D721Med (cell line): ENCODE measurements around the gene AATF.

Experiments
- DNase-seq: peaks from one replicate; pipeline ENCODE4 v3.0.0; 2011; ENCODE audit warnings: low spot score; ENCODE audit not compliant: insufficient read length
- FAIRE-seq: peaks from 2 replicates; lab custom pipeline; 2011; peaks lifted over from hg19 to GRCh38; lab: Jason Lieb, UNC
- CTCF ChIP-seq: IDR thresholded peaks from 2 replicates; pipeline ENCODE4 v1.5.1; 2012; ENCODE audit warnings: mild to moderate bottlenecking, control low read depth; ENCODE audit not compliant: insufficient read depth; ENCODE audit errors: missing control alignments

Gene AATF

GRCh38 chr17:37081287-37081686 lies 132.5 kb downstream of the AATF start:
- FAIRE-seq: no peak
- DNase-seq: no peak

GRCh38 chr17:37082311-37082860 lies 133.6 kb downstream of the AATF start:
- no peak for FAIRE-seq
- DNase-seq: no peak
- no peak for TF ChIP-seq CTCF

More at GRCh38 chr17:37081287-37081686, 132.5 kb downstream of the AATF start:
- no peak for TF ChIP-seq CTCF

- FAIRE-seq (no peak), DNase-seq (no peak)
- TF ChIP-seq CTCF: no peak
Measured at GRCh38 chr17:37082985-37083384, 134.2 kb downstream of the AATF start.

- DNase-seq: no peak
- no peak for FAIRE-seq
- no peak for TF ChIP-seq CTCF
Measured at GRCh38 chr17:37083456-37083855, 134.7 kb downstream of the AATF start.

- DNase-seq: no peak
- TF ChIP-seq CTCF: no peak
- no peak for FAIRE-seq
Measured at GRCh38 chr17:37084372-37084771, 135.6 kb downstream of the AATF start.

GRCh38 chr17:37086334-37086733 lies 137.6 kb downstream of the AATF start:
- no peak for DNase-seq
- TF ChIP-seq CTCF: no peak
- FAIRE-seq: no peak

GRCh38 chr17:37086948-37087347 lies 138.2 kb downstream of the AATF start:
- no peak for TF ChIP-seq CTCF
- DNase-seq (no peak), FAIRE-seq (no peak)
